CD4-positive, alpha-beta T cell treated with Interleukin-6 at 100 ng/mL for 8 hours (primary cell): ENCODE measurements around the gene CLDN11.

Source experiments
- DNase-seq: peaks from one replicate; pipeline ENCODE4 v3.0.0-alpha.2; 2020; ENCODE audit warnings: mixed read lengths, low spot score

Gene CLDN11

GRCh38 chr3:170426240-170426797 is 7.7 kb downstream of the CLDN11 start:
- no peak for DNase-seq

- no peak for DNase-seq
Measured at GRCh38 chr3:170428095-170428494, 9.4 kb downstream of the CLDN11 start.

GRCh38 chr3:170429050-170429449 is 10.4 kb downstream of the CLDN11 start:
- no peak for DNase-seq

- DNase-seq = no peak
Measured at GRCh38 chr3:170431054-170431453, 12.4 kb downstream of the CLDN11 start.

GRCh38 chr3:170432416-170432815 is 13.7 kb downstream of the CLDN11 start:
- no peak for DNase-seq

- DNase-seq = no peak
Measured at GRCh38 chr3:170436697-170437096, 18.0 kb downstream of the CLDN11 start.

- no peak for DNase-seq
Measured at GRCh38 chr3:170437176-170437575, 18.5 kb downstream of the CLDN11 start.

GRCh38 chr3:170437696-170438407 is 19.2 kb downstream of the CLDN11 start:
- DNase-seq = no peak

- DNase-seq = no peak
Measured at GRCh38 chr3:170438836-170439235, 20.2 kb downstream of the CLDN11 start.

- no peak for DNase-seq
Measured at GRCh38 chr3:170440344-170440743, 21.7 kb downstream of the CLDN11 start.

- no peak for DNase-seq
Measured at GRCh38 chr3:170441412-170441811, 22.7 kb downstream of the CLDN11 start.

GRCh38 chr3:170442947-170443346 is 24.3 kb downstream of the CLDN11 start:
- DNase-seq = no peak

- DNase-seq = no peak
Measured at GRCh38 chr3:170443457-170443856, 24.8 kb downstream of the CLDN11 start.

- no peak for DNase-seq
Measured at GRCh38 chr3:170448584-170448983, 29.9 kb downstream of the CLDN11 start.

GRCh38 chr3:170450039-170450438 is 31.4 kb downstream of the CLDN11 start:
- no peak for DNase-seq

- DNase-seq = no peak
Measured at GRCh38 chr3:170454509-170454908, 35.8 kb downstream of the CLDN11 start.

GRCh38 chr3:170458285-170458684 is 39.6 kb downstream of the CLDN11 start:
- no peak for DNase-seq

GRCh38 chr3:170463011-170463410 is 44.3 kb downstream of the CLDN11 start:
- DNase-seq = no peak

GRCh38 chr3:170465955-170466354 is 47.3 kb downstream of the CLDN11 start:
- DNase-seq = no peak

- no peak for DNase-seq
Measured at GRCh38 chr3:170467007-170467406, 48.3 kb downstream of the CLDN11 start.

- no peak for DNase-seq
Measured at GRCh38 chr3:170467571-170468147, 49.0 kb downstream of the CLDN11 start.

GRCh38 chr3:170469151-170470062 is 50.7 kb downstream of the CLDN11 start:
- no peak for DNase-seq
